Stimulated activated CD4-positive, alpha-beta T cell treated with anti-CD3 and anti-CD28 coated beads, Interleukin-12 subunit alpha, Interleukin-12 subunit beta, amount 100 ng/mL, for 48 hours (primary cell): ENCODE results near the gene CDS2.

ENCODE experiments used
- DNase-seq, 3 donors: peaks; one replicate each; pipeline ENCODE4 v3.0.0-alpha.2; 2020; ENCODE audit warnings: low read depth in 2 of 3, low spot score in 1 of 3

Gene CDS2

GRCh38 chr20:5205348-5206210 is 78.8 kb downstream of the CDS2 start:
- DNase-seq = peak; percentile 51 to 68 (median 59)

GRCh38 chr20:5207138-5207537 is 80.3 kb downstream of the CDS2 start:
- no peak for DNase-seq

GRCh38 chr20:5211803-5212714 is 85.3 kb downstream of the CDS2 start:
- no peak for DNase-seq

GRCh38 chr20:5212907-5213487 is 86.2 kb downstream of the CDS2 start:
- no peak for DNase-seq

- DNase-seq = no peak
Measured at GRCh38 chr20:5214826-5215225, 88.0 kb downstream of the CDS2 start.

- DNase-seq = no peak
Measured at GRCh38 chr20:5215672-5216304, 89.0 kb downstream of the CDS2 start.

GRCh38 chr20:5216663-5217062 is 89.9 kb downstream of the CDS2 start:
- DNase-seq = no peak

- DNase-seq = no peak
Measured at GRCh38 chr20:5217616-5218015, 90.8 kb downstream of the CDS2 start.

- DNase-seq = no peak
Measured at GRCh38 chr20:5220321-5221060, 93.7 kb downstream of the CDS2 start.

GRCh38 chr20:5221061-5221430 is 94.2 kb downstream of the CDS2 start:
- no peak for DNase-seq

GRCh38 chr20:5222919-5223634 is 96.3 kb downstream of the CDS2 start:
- peak; percentile 42 to 58 (median 49) for DNase-seq

- no peak for DNase-seq
Measured at GRCh38 chr20:5230544-5230943, 103.7 kb downstream of the CDS2 start.

GRCh38 chr20:5234158-5234557 is 107.3 kb downstream of the CDS2 start:
- DNase-seq = no peak

- no peak for DNase-seq
Measured at GRCh38 chr20:5234978-5235377, 108.2 kb downstream of the CDS2 start.
